Measurements from ENCODE around the gene FAM83C.

Gene FAM83C

DNA sequence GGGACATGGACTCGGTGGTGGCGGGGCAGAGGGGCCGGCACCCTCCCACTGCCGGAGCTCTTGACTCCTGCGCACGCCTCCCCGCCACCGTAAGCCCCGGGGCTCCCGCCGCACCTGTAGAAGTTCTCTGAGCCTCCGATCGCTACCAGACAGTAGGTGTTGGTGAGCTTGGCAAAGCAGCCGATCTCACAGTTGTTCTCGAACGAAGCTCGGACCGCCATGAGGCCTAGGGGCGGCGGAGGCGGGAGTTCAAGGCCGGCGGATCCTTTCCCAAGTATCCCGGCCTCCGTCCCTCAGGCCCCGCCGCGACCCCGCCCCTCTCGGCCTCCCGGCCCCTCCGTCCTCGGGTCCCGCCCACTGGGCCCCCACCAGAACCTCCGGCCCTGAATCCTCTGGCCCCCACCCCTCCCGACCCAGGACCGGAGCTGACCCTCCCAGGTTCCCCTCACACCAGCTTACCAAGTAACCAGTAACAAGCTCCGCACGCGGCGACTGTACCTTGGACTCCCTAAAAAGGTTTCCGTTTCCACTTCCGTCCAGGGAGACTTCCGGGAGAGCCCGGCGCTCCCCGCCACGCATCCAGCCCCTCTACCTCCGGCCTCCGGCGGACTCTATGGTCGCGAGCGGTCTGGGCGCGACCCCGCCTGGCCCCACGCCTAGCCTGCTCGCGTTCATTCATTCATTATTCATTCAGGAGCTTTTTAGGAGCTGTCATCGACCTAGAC is 7.8 kb downstream of the FAM83C start, which contains the start of gene EIF6:
Gene EIF6 (minus strand): TSS at position 506 of the 725 bp plus-strand sequence. CDS start 285 bp downstream, at position 221.
- in situ Hi-C loops (cut with MboI; ENCODE audit: low sequenced_read_pairs) = no loop called here

DNA sequence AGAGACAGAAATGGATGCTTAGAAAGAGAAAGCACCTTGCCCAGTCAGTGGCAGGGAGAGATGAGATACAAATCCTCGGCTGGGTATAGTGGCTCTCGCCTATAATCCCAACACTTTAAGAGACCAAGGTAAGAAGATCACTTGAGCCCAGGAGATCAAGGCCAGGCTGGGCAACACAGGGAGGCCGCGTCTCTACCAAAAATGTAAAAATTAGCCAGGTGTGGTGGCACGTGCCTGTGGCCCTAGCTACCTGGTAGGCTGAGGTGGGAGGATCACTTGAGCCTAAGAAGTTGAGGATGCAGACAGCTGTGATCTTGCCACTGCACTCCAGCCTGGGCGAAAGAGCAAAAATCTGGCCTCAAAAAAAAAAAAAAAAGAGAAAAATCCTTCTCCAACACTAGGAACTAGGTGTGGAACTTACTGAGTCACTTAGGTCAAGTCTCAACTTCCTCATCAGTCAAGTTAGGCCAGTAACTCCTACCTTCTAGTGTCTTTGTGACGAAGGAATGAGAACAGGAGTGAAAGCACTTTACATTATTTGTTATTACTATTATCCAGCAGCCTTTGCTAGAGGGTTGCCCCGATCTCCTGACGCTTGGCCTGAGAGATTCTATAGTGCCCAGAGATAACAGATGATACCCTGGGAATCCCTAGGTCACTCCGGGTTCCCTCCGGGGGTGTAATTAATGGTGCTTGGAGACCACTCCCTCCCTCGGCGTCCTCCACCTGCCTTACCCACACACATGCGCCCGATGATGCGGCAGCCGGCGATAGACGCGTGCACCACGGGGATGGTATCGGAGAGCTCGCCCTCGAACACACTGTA is 8.6 kb downstream of the FAM83C start:
- in situ Hi-C loops (cut with MboI; ENCODE audit: low sequenced_read_pairs) = no loop called here

DNA sequence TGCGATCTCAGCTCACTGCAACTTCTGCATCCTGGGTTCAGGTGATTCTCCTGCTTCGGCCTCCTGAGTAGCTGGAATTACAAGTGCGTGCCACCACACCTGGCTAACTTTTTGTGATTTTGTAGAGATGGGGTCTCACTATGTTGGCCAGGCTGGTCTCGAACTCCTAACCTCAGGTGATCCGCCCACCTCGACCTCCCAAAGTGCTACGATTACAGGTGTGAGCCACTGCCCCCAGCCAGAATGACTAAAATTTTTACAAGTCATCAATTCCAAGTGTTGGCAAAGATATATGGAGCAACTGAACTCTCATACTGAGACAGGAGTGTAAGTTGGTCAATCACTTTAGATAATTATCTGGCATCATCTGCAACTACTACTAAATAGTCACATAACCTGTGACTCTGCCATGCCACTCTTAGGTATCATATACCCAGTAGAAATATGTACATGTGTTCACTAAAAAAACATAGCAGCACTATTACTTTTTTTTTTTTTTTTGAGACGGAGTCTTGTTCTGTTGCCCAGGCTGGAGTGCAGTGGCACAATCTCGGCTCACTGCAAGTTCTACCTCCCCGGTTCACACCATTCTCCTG is 10.6 kb downstream of the FAM83C start:
- in situ Hi-C loops (cut with MboI; ENCODE audit: low sequenced_read_pairs) = no loop called here

GRCh38 chr20:35280523-35280922 is 11.7 kb downstream of the FAM83C start:
- in situ Hi-C loops (cut with MboI; ENCODE audit: low sequenced_read_pairs) = no loop called here

GRCh38 chr20:35279533-35280174 is 12.6 kb downstream of the FAM83C start:
- in situ Hi-C loops (cut with MboI; ENCODE audit: low sequenced_read_pairs) = no loop called here

GRCh38 chr20:35279040-35279439 is 13.2 kb downstream of the FAM83C start:
- in situ Hi-C loops (cut with MboI; ENCODE audit: low sequenced_read_pairs) = no loop called here

GRCh38 chr20:35277531-35278395 is 14.5 kb downstream of the FAM83C start, which contains the start of gene MMP24OS:
TSS of gene MMP24OS (minus strand) at chr20:35278122. CDS start at chr20:35277929, 193 bp downstream.
- in situ Hi-C loops (cut with MboI; ENCODE audit: low sequenced_read_pairs) = no loop called here

DNA sequence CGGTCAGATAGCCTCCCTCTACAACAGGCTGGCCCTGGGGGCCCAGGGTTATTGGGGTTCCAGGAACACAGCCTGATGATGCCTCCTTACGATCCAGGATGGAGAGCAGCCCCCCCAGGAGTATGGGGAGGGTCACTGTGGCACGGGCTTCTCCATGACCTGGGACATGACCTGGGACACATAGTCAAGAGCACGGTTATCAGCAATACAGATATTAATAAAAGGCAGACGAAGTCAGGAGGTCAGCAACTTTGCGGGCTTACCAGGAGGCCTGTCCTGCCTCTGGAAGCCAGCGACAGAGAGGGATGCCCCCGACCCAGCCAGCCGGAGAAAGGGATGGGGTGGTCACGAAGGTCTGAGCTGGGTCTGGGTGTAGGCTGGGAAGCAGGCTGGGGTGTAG is 15.1 kb downstream of the FAM83C start:
- in situ Hi-C loops (cut with MboI; ENCODE audit: low sequenced_read_pairs) = no loop called here

DNA sequence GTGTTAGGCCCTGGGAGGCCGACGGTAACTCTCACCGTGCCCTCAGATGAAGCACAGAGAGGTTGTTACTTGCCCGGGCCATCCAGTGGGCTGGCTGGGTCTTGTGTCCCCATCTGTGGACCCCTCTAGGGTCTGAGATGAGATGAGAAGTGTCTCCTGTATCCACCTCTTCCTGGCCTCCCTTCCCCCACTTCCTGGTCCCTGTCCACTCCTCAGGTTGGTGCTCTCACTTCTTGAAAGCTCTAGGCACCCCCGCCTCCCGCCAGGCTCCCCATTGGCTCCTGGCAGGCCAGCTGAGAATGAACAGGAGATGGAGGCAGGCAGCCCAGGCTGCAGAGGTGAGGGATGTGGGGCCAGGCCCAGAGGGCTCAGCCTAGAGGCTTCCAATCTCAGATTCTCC is 15.8 kb downstream of the FAM83C start:
- in situ Hi-C loops (cut with MboI; ENCODE audit: low sequenced_read_pairs) = no loop called here

- in situ Hi-C loops (cut with MboI; ENCODE audit: low sequenced_read_pairs) = no loop called here
Measured at GRCh38 chr20:35275741-35276251, 16.4 kb downstream of the FAM83C start.

DNA sequence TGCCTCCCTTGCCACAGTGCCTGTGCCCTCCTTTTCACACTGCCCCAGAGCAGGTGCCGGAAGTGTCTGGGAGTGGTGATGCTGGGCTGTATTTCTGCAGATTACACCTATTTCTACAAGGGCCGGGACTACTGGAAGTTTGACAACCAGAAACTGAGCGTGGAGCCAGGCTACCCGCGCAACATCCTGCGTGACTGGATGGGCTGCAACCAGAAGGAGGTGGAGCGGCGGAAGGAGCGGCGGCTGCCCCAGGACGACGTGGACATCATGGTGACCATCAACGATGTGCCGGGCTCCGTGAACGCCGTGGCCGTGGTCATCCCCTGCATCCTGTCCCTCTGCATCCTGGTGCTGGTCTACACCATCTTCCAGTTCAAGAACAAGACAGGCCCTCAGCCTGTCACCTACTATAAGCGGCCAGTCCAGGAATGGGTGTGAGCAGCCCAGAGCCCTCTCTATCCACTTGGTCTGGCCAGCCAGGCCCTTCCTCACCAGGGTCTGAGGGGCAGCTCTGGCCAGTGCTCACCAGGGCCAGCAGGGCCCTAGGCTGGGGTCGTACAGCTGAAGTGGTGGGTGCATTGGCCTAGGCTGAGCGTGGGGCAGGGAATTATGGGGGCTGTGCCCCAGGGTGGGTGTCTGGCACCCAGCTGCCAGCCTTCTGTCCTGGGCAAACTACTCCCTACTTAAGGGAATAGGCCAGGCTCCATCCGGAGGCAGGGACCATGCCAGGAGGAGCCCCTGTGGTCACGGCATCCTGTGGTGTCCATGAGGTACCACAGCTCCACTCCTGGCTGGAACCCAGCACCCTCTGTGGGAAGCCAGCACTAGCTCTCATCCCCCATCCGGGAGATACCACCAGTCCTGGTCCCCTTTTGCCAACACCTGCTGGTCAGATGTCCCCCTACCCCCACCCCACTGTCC is 17.8 kb downstream of the FAM83C start:
- in situ Hi-C loops (cut with MboI; ENCODE audit: low sequenced_read_pairs) = no loop called here

GRCh38 chr20:35273449-35274171 is 18.6 kb downstream of the FAM83C start:
- in situ Hi-C loops (cut with MboI; ENCODE audit: low sequenced_read_pairs) = no loop called here

GRCh38 chr20:35271904-35272303 is 20.3 kb downstream of the FAM83C start:
- in situ Hi-C loops (cut with MboI; ENCODE audit: low sequenced_read_pairs) = no loop called here

- in situ Hi-C loops (cut with MboI; ENCODE audit: low sequenced_read_pairs) = no loop called here
Measured at GRCh38 chr20:35271073-35271882, 20.9 kb downstream of the FAM83C start.

GRCh38 chr20:35270021-35270902 is 22.0 kb downstream of the FAM83C start:
- in situ Hi-C loops (cut with MboI; ENCODE audit: low sequenced_read_pairs) = no loop called here

GRCh38 chr20:35269055-35269781 is 23.0 kb downstream of the FAM83C start:
- in situ Hi-C loops (cut with MboI; ENCODE audit: low sequenced_read_pairs) = no loop called here
